NCI-H345 treated with DMSO at 0.1 percent for 48 hours (cell line): ENCODE measurements around the gene SHC2.
A peak's percentile ranks its signal among the peaks of the same experiment; 100 is the strongest.

Experiments
- DNase-seq: peaks from one replicate; lab custom pipeline; 2025; ENCODE audit not compliant: unreplicated experiment; lab: John Stamatoyannopoulos, UW

Gene SHC2

DNA sequence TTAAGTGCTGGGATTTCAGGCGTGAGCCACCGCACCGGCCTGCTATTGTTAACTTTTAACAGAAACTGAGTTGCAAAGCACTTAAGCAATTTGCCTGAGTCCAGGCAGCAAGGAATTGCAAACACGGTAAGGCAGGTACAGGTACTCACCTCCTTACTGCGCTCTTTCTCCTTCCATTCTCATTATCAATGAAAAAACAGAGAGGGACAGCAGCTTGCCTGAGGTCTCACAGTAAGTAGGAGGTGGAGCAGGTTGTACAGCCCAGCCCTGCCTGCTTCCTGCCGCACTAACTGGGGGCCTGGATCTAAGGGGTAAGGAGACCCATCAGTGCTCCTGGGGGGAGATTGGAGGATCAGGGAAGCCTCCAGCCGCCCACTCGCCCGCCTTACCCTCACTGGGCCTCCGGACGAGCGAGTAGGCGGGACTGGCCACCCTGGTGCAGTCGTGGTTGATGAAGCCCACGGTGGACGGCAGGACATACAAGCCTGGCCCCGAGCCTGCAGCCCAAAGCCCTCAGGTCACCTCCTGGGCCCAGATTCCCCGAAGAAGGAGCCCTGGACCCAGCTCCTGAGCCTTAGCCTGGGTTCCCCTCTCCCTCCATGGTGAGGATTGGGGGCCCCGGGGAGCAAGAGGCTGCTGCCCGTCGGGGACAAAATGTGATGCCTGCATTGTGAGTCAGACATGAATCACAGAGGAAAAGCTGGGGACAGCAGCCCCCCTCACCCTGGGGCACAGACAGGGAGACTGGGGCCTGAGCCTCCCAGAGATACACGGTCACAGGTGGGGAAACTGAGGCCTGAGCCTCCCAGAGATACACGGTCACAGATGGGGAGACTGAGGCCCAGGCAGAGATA is 11.4 kb upstream of the SHC2 start:
- DNase-seq: no peak

- DNase-seq: no peak
Measured at GRCh38 chr19:470701-471100, 9.9 kb upstream of the SHC2 start.

- no peak for DNase-seq
Measured at GRCh38 chr19:469833-470232, 9.0 kb upstream of the SHC2 start.

DNA sequence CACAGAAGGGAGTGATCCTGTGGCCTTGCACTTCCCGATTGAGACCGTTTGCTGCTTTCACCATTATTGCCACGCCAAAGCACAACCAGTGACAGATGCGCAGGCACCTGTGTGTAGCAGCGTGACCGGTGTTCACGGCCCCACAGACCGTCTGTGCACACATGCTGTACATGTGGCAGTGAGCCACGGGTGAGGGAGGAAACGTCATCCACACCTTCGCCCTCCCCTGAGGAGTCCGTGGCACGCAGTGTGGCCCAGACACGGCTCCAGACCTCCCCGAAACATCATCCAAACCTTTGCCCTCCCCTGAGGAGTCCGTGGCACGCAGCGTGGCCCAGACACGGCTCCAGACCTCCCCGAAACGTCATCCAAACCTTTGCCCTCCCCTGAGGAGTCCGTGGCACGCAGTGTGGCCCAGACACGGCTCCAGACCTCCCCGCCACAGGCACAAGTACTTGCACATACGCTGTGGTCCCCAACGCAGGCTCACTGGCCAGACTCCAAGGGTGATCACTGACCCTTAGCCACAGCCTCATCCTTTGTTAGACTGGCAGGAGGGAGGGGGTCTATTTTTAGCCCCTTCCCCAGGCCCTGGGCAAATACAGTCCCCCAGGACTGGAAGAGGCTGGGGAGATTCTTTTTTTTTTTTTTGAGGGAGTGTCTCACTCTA is 7.9 kb upstream of the SHC2 start:
- no peak for DNase-seq

DNA sequence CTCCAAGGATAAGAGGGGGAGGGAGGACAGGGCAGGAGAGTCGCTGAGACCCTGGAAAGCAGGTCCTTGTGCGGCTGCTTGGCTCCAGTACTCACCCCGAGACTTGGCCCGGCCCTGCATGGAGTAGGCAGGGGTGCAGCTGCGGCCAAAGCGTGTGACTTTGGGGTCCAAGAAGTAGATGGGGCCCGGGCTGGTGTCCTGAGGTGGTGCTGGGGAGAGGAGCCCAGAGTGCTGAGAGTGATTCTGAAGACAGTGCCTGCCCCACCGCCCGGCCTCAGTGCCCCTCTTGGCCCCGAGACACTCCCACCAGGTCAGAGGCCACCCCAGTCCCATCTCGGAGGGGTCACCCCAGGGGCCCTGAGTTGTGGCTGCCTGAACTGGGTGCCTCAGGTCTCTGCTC is 6.7 kb upstream of the SHC2 start:
- no peak for DNase-seq

DNA sequence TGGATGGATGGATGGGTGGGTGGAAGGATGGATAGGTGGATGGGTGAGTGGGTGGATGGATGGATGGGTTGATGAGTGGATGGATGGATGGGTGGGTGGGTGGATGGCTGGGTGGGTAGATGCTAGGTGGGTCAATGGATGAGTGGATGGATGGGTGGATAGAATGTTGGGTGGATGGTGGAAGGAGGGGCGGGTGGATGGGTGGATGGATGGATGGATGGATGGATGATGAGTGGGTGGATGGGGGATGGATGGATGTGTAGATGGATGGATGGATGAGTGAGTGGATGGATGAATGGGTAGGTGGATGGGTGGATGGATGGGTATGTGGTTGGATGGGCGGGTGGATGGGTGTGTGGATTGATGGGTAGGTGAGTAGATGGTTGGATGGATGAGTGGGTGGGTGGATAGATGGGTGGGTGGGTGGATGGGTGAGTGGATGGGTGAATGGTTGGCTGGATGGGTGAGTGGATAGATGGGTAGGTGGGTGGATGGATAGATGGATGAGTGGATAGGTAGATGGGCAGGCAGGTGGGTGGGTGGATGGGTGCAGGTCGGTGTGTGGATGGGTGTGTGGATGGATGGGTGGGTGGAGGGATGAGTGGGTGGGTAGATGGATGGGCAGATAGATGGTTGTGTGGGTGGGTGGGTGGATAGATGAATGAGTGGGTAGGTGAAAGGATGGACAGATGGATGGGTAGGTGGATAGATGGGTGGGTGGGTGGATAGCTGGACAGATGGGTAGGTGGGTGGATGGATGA is 4.4 kb upstream of the SHC2 start:
- no peak for DNase-seq

DNA sequence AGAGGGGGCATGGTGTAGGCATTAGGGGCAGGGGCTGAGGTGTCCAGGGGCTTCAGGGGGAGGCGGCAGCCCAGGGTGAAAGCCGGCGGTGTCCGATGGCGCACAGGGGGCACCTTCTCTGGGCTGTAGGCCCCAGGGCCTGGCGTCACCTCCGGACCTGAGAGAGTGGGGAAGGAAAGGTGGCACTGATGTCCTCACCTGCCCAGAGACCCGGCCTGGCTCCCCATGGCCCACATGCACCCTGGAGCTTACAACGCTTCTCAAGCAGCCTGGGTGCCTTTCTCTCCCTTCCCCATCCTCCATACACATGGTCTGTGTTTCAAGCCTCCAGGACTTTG is 3.3 kb upstream of the SHC2 start:
- no peak for DNase-seq

DNA sequence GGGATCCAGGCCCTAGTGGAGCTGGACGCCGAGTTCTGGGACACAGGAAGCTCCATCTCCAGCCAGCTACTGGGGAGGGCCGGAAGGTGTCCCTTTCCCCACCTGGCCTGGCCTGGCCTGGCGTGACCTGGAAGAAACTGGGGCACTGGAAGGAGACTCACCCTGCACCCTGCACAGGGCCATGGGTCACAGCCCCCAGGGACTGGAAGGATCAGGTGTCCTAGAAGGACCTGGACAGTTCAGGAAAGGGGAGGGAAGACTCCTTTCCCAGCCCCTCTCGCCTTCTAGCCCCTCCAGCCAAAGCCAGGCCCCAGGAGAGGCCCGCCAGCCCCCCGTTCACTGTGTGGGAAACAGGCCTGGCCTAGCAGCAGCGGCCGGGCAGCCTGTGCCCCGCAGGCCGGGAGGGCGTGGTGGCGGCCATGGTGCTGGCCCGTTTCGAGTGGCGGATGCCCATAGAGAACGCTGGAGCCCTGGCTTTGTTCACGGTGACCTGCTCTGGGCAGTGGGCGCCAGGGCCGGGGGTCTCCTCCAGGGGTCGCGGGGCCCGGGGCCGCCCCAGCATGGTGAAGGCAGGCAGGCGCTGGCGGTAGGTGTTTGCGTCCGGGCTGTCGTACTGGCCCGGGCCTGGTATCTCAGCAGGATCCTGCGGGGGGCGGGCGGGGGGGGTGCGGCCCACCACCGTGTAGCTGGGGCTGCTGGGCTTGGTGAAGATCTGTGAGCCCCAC is 2.8 kb upstream of the SHC2 start:
- DNase-seq: no peak

GRCh38 chr19:461721-462551 is 1.1 kb upstream of the SHC2 start:
- DNase-seq: peak; percentile 63

DNA sequence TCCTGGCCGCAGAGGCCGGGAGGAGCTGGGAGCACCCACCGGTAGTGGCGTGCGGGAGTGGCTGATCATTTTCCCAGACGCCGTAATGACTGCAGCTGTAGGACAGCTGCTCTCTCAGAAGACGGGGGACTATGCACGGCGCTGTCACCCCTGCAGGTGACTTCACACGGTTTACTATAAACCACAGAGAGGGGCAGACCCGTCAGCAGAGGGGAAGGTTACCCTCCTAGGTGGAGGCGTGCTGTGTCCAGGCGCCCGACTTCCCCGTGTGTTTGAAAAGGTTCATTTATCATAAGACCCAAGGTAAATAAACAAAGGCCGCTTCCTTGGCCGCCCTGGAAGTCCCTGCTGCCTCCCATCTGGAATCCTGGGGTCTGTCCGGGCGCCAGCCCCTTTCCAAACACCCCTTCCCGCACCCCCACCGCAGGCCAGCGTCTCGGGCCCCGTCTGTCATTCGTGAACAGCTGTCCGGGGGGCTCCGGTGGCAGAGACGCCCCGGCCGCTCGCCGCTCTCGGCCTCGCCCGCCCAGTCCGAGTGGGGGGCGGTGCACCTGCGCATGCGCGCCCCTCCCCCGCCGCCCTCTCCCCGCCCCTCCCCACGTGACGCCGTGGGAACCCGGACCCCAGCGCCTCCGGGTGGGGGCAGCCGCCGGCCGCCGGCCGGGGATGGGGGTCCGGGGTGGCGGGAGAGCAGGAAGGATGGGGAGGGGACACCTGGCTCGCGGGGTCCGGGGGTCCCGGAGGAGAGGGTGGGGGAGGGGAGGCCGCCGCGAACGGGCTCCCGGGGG is 915 bp downstream of the SHC2 start:
- peak; percentile 15 for DNase-seq

- no peak for DNase-seq
Measured at GRCh38 chr19:458091-459042, 2.5 kb downstream of the SHC2 start.

DNA sequence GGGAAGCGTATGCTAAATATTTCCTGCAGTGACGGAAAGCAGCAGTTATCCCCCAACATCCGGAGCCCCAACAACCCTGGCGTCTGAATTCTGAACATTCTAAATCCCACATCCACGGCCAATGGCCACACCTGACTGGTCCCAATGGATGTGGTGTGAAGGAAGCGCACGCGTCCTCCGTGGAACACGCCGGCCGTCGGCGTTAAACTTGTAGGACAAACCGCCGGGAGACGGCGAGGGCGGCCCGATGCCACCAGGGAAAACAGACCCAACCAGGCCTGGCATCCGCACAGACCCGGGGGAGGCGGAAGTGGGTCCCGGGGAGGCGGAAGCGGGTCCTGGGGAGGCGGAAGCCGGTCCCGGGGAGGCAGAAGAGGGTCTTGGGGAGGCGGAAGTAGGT is 3.2 kb downstream of the SHC2 start:
- DNase-seq: no peak

DNA sequence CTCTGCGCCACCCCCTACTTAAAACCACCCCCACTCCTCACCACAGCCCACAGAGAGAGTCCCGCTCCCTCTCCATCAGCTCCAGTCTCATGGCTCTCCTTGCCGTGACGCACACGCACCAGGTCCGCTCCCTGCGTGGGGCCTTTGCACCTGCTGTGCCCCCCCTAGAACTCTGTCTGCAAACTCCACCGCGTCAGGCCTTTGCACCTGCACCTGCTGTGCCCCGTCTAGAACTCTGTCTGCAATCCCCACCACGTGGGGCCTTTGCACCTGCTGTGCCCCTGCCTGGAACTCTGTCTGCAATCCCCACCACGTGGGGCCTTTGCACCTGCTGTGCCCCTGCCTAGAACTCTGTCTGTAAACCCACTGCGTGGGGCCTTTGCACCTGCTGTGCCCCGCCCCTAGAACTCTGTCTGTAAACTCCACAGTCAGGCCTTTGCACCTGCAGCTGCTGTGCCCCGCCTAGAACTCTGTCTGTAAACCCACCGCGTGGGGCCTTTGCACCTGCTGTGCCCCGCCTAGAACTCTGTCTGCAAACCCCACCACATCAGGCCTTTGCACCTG is 4.2 kb downstream of the SHC2 start:
- no peak for DNase-seq

- no peak for DNase-seq
Measured at GRCh38 chr19:455851-456546, 4.8 kb downstream of the SHC2 start.

DNA sequence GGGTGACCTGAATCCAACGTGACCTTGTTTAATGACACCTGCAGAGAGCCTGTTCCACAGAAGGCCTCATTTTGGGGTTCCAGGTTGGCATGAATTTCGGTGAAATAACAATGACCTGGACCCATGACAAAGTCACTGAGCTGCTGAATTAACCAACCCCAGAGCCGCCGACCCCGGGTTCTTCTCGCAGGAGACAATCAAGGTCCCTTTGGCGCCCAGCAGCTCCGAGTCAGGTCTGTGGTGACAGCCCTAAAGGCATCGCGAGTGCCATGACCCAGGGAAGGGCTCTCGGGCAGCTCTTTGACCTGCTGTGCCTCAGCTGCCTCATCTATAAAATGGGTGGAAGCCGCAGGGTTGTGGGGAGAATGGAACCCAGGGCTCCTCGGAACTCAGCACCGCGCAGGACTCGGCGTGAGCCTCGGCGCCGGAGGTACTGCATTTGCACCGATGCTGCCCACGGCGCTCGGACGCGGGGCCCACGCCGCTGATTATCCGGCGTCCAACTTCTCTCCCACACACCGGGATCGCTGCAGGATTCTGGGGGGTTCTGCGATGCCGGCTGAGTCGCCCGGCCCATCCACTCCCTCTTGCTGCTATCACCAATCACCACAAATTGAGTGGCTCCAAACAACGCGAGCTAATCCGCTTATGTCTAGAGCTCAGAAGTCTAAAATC is 5.7 kb downstream of the SHC2 start:
- DNase-seq: no peak

DNA sequence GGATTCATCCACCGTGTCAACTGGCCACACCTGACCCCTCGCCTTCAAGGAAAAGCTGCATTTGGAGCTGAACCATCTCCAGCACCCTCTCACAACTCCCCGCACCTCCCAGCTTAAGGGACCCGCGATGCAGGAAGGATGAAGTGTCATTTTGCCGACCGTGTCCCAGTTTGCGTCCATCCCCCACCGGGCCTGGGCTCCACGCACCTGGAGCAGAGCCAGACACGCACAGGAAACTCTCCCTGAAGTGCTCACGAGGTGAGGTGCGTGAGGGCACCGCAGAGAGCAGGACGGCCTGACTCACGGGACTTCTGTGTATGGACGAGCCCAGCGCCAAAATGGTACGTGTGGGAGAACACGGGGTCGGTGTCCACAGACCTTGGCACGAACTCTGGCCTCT is 7.2 kb downstream of the SHC2 start:
- no peak for DNase-seq

GRCh38 chr19:452829-453228 is 8.0 kb downstream of the SHC2 start:
- no peak for DNase-seq
